GM12878 (cell line): Measurements from ENCODE around the gene YAE1. TPM values are rescaled to one million over a fixed set of nuclear protein-coding genes. Genes with fewer than 3 reads are reported as not detected.

Experiments
- ATAC-seq: fragments of 200-7000 bp; cut with Tn5 transposase; 3 replicates; pipeline ENCODE4 v1.9.1; 2020; ENCODE audit warnings: mild to moderate bottlenecking, moderate library complexity
- BruUV-seq: library from RNA; stranded (reverse); fragments of 400-500 nt; replicated peaks from 2 replicates; lab custom pipeline; 2021; lab: Mats Ljungman, UMichigan
- CTCF ChIA-PET: fragments of 300-600 bp; sonication (Branson Sonifier 250); formaldehyde crosslinking; extraction: SDS; loops from one replicate; lab custom pipeline; 2021; ENCODE audit warnings: inconsistent platforms; lab: Yijun Ruan, JAX
- POLR2A ChIA-PET: fragments of 350-600 bp; formaldehyde crosslinking; extraction: SDS; loops from one replicate; lab custom pipeline; 2021; ENCODE audit warnings: inconsistent platforms; lab: Charles Lee
- RAD21 ChIA-PET: fragments of 300-600 bp; sonication (Branson Sonifier 250); formaldehyde crosslinking; loops from one replicate; lab custom pipeline; 2023; ENCODE audit warnings: antibody characterized with exemption; ENCODE audit not compliant: unreplicated experiment; lab: Charles Lee
- SMC1A ChIA-PET: fragments of 300-600 bp; sonication (Branson Sonifier 250); formaldehyde crosslinking; loops from one replicate; lab custom pipeline; 2023; ENCODE audit not compliant: unreplicated experiment, uncharacterized antibody; lab: Charles Lee
- DNase-seq: peaks from one replicate; pipeline ENCODE4 v3.0.0-alpha.2; 2011; ENCODE audit warnings: low read depth, low spot score
- FAIRE-seq: peaks from 3 replicates; lab custom pipeline; 2011; peaks lifted over from hg19 to GRCh38; lab: Jason Lieb, UNC
- H2AFZ ChIP-seq: 2 replicates; pipeline ENCODE4 v1.6.0; 2011; ENCODE audit warnings: low read depth, low read length, control low read depth; ENCODE audit not compliant: control insufficient read depth
- H3K27ac ChIP-seq: 2 replicates; pipeline ENCODE4 v1.5.1; 2011; ENCODE audit warnings: control low read depth; ENCODE audit not compliant: control insufficient read depth, insufficient read depth
- H3K27me3 ChIP-seq, 2 experiments: replicated peaks in 1 of 2; 2 replicates each; pipeline versions ENCODE4 v1.6.0 to v1.6.1; 2011; ENCODE audit warnings: low read length in 1 of 2; ENCODE audit not compliant: control insufficient read depth in 2 of 2, insufficient read depth in 2 of 2
- H3K36me3 ChIP-seq, 2 experiments: 2 replicates each; pipeline ENCODE4 v1.5.1; 2011; ENCODE audit warnings: low read length in 1 of 2; ENCODE audit not compliant: control insufficient read depth in 2 of 2, insufficient read depth in 2 of 2
- H3K4me1 ChIP-seq: 2 replicates; pipeline ENCODE4 v1.6.1; 2011; ENCODE audit warnings: mild to moderate bottlenecking, low read length, moderate library complexity, mixed read lengths; ENCODE audit not compliant: control insufficient read depth, insufficient read depth
- H3K4me2 ChIP-seq: 2 replicates; pipeline ENCODE4 v1.6.0; 2011; ENCODE audit warnings: control low read depth; ENCODE audit not compliant: control insufficient read depth, insufficient read depth
- H3K4me3 ChIP-seq: fragments of 200-600 bp; sonication (generic); 2 replicates; pipeline ENCODE4 v1.5.1; 2016
- H3K79me2 ChIP-seq: 2 replicates; pipeline ENCODE4 v1.6.0; 2011; ENCODE audit warnings: low read length; ENCODE audit not compliant: control insufficient read depth, insufficient read depth
- H3K9ac ChIP-seq: 2 replicates; pipeline ENCODE4 v1.8.0; 2011; ENCODE audit warnings: low read length, control low read depth, mixed read lengths; ENCODE audit not compliant: control insufficient read depth, insufficient read depth
- H3K9me3 ChIP-seq: replicated peaks from 3 replicates; pipeline ENCODE4 v1.5.1; 2011; ENCODE audit warnings: mild to moderate bottlenecking, low read length; ENCODE audit not compliant: control insufficient read depth, insufficient read depth
- H4K20me1 ChIP-seq: 2 replicates; pipeline ENCODE4 v1.6.0; 2011; ENCODE audit not compliant: control insufficient read depth, insufficient read depth
- MEF2A ChIP-seq: IDR thresholded peaks from 2 replicates; pipeline ENCODE4 v1.6.1; 2011; ENCODE audit warnings: low read depth, mild to moderate bottlenecking, low read length, moderate library complexity; ENCODE audit not compliant: insufficient read depth
- NR2F1 ChIP-seq: fragments of 450-650 bp; conservative IDR thresholded peaks from 2 replicates; pipeline ENCODE4 v1.6.1; 2017; ENCODE audit warnings: mild to moderate bottlenecking
- PAX8 ChIP-seq: fragments of 450-650 bp; IDR thresholded peaks from 2 replicates; pipeline ENCODE4 v1.6.1; 2017; ENCODE audit warnings: mild to moderate bottlenecking, moderate library complexity
- RB1 ChIP-seq: fragments of 450-650 bp; formaldehyde crosslinking; IDR thresholded peaks from 2 replicates; pipeline ENCODE4 v1.6.1; 2017; ENCODE audit warnings: mild to moderate bottlenecking, borderline replicate concordance
- RELA ChIP-seq: fragments of 450-650 bp; IDR thresholded peaks from 2 replicates; pipeline ENCODE4 v1.8.0; 2014; ENCODE audit warnings: borderline replicate concordance; ENCODE audit not compliant: partially characterized antibody
- SIX5 ChIP-seq: IDR thresholded peaks from 2 replicates; pipeline ENCODE4 v1.6.1; 2011; ENCODE audit warnings: mild to moderate bottlenecking, low read depth, low read length, moderate library complexity; ENCODE audit not compliant: severe bottlenecking
- SMARCA5 ChIP-seq: fragments of 450-650 bp; IDR thresholded peaks from 2 replicates; pipeline ENCODE4 v1.6.1; 2017; ENCODE audit warnings: mild to moderate bottlenecking
- WGBS: methylation state at CpG from one replicate; pipeline ENCODE4 v1.1.6; 2016; ENCODE audit warnings: low lambda C conversion rate; ENCODE audit not compliant: insufficient replicate concordance, insufficient coverage; ENCODE audit errors: missing lambda C conversion rate; 5-methylcytosine and 5-hydroxymethylcytosine counted together
- in situ Hi-C: fragments of 300-500 bp; cut with MboI; formaldehyde crosslinking; loops from 9 replicates; pipeline ENCODE4 v1.14.3; 2018; ENCODE audit warnings: mixed read lengths
- intact Hi-C: fragments of 100-400 bp; cut with micrococcal nuclease; formaldehyde crosslinking; loops from one replicate; pipeline ENCODE4 v1.14.2; 2022; ENCODE audit not compliant: unreplicated experiment
- polyA plus RNA-seq, 11 experiments: library from polyadenylated mRNA; depleted of rRNA in 4 of 11; unstranded in 6 of 11; stranded (reverse) in 5 of 11; fragments of >200 nt; fragmentation: Nextera tagmentation in 4 of 11; fragmentation: Illumina TruSeq in 1 of 11; extraction: Ambion mirVana in 4 of 11; extraction: Trizol in 1 of 11; gene quantifications; 1 replicate in 1 of 11; 2 replicates in 10 of 11; pipeline versions ENCODE4 v1.2.1 to v1.2.3, GENCODE V29; 2011 to 2016; ENCODE audit warnings: inconsistent platforms in 2 of 11, missing spikeins in 2 of 11, low read depth in 1 of 11
- total RNA-seq, 4 experiments: library from RNA; depleted of rRNA in 3 of 4; stranded (reverse); fragments of >200 nt in 3 of 4; fragmentation: Illumina TruSeq in 1 of 4; extraction: Trizol in 1 of 4; gene quantifications; 2 replicates each; pipeline versions ENCODE4 v1.2.1 to v1.2.3, GENCODE V29; 2013 to 2021

The YAE1 gene
- total and polyA plus RNA-seq, 10 of the 15 experiments (the other 5 are each of a cell fraction or from before 2014, with no cell fraction given) = 13.5 to 35.8 (median 22.9) TPM

- TF ChIP-seq SIX5 = no peak
- TF ChIP-seq SMARCA5 = no peak
These were observed 39.5 kb upstream of the YAE1 start (continued) for GRCh38 chr7:39526666-39527065.

GRCh38 chr7:39527296-39527695, 38.9 kb upstream of the YAE1 start:
- ChIA-PET POLR2A (no interaction called here), CTCF (no interaction called here), SMC1A (interaction anchor here (1.1 kb wide), 1 partner anchor 53 kb away, joined by 3 read pairs; no protein-coding TSS in a partner anchor), RAD21 (no interaction called here)
- Histone ChIP-seq H3K4me2 (no peak overlapping the region), H3K4me1 (no peaks in the 10 kb centered on the region), H3K36me3 (no peaks in the 10 kb centered on the region), H2AFZ (no peak overlapping the region), H3K27ac (no peak overlapping the region), H3K9ac (no peak overlapping the region), H4K20me1 (no peaks in the 10 kb centered on the region; the same call in 1 of the 2 replicates), H3K4me3 (no peak overlapping the region), H3K27me3 (no peaks in the 10 kb centered on the region; a peak in 2 of 4 replicates), H3K79me2 (no peaks in the 10 kb centered on the region), H3K9me3 (no peaks in the 10 kb centered on the region)
- DNase-seq (no peak), FAIRE-seq (no peak), ATAC-seq (no peak)
- no peak for TF ChIP-seq NR2F1
- no peak for TF ChIP-seq RB1
- no peak for TF ChIP-seq MEF2A
- in situ Hi-C loops (no loop called here), intact Hi-C loops (no loop called here)
- WGBS = 24% methylated on average over 2 of the region's 2 CpGs
- BruUV-seq = no TSS peak

GRCh38 chr7:39527951-39528350, 38.3 kb upstream of the YAE1 start:
- ChIA-PET RAD21 (no interaction called here), SMC1A (interaction anchor here (1.2 kb wide), 1 partner anchor 595 kb away, joined by 3 read pairs; no protein-coding TSS in a partner anchor), CTCF (interaction anchor here (1.3 kb wide), 1 partner anchor 75 kb away, joined by 3 read pairs; no protein-coding TSS in a partner anchor), POLR2A (no interaction called here)
- Histone ChIP-seq H3K4me1 (no peaks in the 10 kb centered on the region), H3K4me2 (no peak overlapping the region), H4K20me1 (no peaks in the 10 kb centered on the region; the same call in 1 of the 2 replicates), H3K27me3 (no peaks in the 10 kb centered on the region; a peak in 2 of 4 replicates), H3K27ac (no peak overlapping the region), H3K9me3 (no peaks in the 10 kb centered on the region), H3K79me2 (no peaks in the 10 kb centered on the region), H3K9ac (no peak overlapping the region), H2AFZ (no peak overlapping the region), H3K4me3 (no peak overlapping the region), H3K36me3 (no peaks in the 10 kb centered on the region)
- WGBS = 2% methylated on average over 2 of the region's 2 CpGs
- intact Hi-C loops = no loop called here
- in situ Hi-C loops = no loop called here
- FAIRE-seq (no peak), DNase-seq (no peak), ATAC-seq (no peak)
- no peak for TF ChIP-seq PAX8
- TF ChIP-seq MEF2A = no peak
- TF ChIP-seq RELA = no peak
- BruUV-seq = no TSS peak
